Measurements from ENCODE around the gene ASB3. TPM values are rescaled to one million over a fixed set of nuclear protein-coding genes. Genes with fewer than 3 reads are reported as not detected.

The ASB3 gene
- polyA plus RNA-seq, 1 donor from 2014 or later: 60.4 TPM

- Histone ChIP-seq H3K27ac (ENCODE audit: low read length) (no peak overlapping the region), H3K4me3 (ENCODE audit: low read length) (no peak overlapping the region), H4K20me1 (ENCODE audit: insufficient read depth) (no peaks in the 10 kb centered on the region), H3K9ac (ENCODE audit: low read length) (no peak overlapping the region), H3K79me2 (replicated peaks; ENCODE audit: insufficient read depth, low read length) (no peaks in the 10 kb centered on the region), H3K36me3 (ENCODE audit: insufficient read depth, low read length) (no peaks in the 10 kb centered on the region), H3K27me3 (ENCODE audit: insufficient read depth, low read depth, low read length) (no peaks in the 10 kb centered on the region), H3K9me3 (ENCODE audit: low read length) (no peaks in the 10 kb centered on the region), H3F3A (ENCODE audit: insufficient read depth, low read length, poor library complexity, severe bottlenecking) (no peaks in the 10 kb centered on the region), H3K9me2 (ENCODE audit: insufficient read depth, low read length) (no peaks in the 10 kb centered on the region), H3K4me2 (ENCODE audit: low read length) (no peak overlapping the region), H2AFZ (ENCODE audit: low read depth, low read length) (no peak overlapping the region)
- no peak for TF ChIP-seq RAD21 (conservative IDR thresholded peaks at IDR 0.05)
- no peak for TF ChIP-seq SMC3 (conservative IDR thresholded peaks at IDR 0.05; ENCODE audit: poor library complexity)
- no peak for TF ChIP-seq EZH2 (IDR thresholded peaks at IDR 0.05; ENCODE audit: borderline replicate concordance, insufficient read depth, low read length, poor library complexity, severe bottlenecking)
- no peak for TF ChIP-seq CTCF (IDR thresholded peaks at IDR 0.05; ENCODE audit: poor library complexity, severe bottlenecking)
- TF ChIP-seq REST (IDR thresholded peaks at IDR 0.05; ENCODE audit: borderline replicate concordance): no peak
These were observed 155.2 kb downstream of the ASB3 start for GRCh38 chr2:53631313-53632125.

GRCh38 chr2:53630026-53630606 lies 156.6 kb downstream of the ASB3 start:
- H3K9me3 ChIP-seq (ENCODE audit: low read length): no peaks in the 10 kb centered on the region
- no peak overlapping the region for H3K4me3 ChIP-seq (ENCODE audit: low read length)
- no peaks in the 10 kb centered on the region for H4K20me1 ChIP-seq (ENCODE audit: insufficient read depth)
- H3K79me2 ChIP-seq (replicated peaks; ENCODE audit: insufficient read depth, low read length): no peaks in the 10 kb centered on the region
- no peak overlapping the region for H3K27ac ChIP-seq (ENCODE audit: low read length)
- H3F3A ChIP-seq (ENCODE audit: insufficient read depth, low read length, poor library complexity, severe bottlenecking): no peaks in the 10 kb centered on the region
- H3K4me2 ChIP-seq (ENCODE audit: low read length): no peak overlapping the region
- no peak overlapping the region for H3K9ac ChIP-seq (ENCODE audit: low read length)
- no peaks in the 10 kb centered on the region for H3K27me3 ChIP-seq (ENCODE audit: insufficient read depth, low read depth, low read length)
- H3K9me2 ChIP-seq (ENCODE audit: insufficient read depth, low read length): no peaks in the 10 kb centered on the region
- no peak overlapping the region for H2AFZ ChIP-seq (ENCODE audit: low read depth, low read length)
- TF ChIP-seq RAD21 (conservative IDR thresholded peaks at IDR 0.05): no peak
- no peak for TF ChIP-seq CTCF (IDR thresholded peaks at IDR 0.05; ENCODE audit: poor library complexity, severe bottlenecking)
- TF ChIP-seq SMC3 (conservative IDR thresholded peaks at IDR 0.05; ENCODE audit: poor library complexity): no peak
- TF ChIP-seq EP300 (conservative IDR thresholded peaks at IDR 0.05; ENCODE audit: poor library complexity, severe bottlenecking): no peak
- TF ChIP-seq REST (IDR thresholded peaks at IDR 0.05; ENCODE audit: borderline replicate concordance): no peak
- no peak for TF ChIP-seq TAF1 (IDR thresholded peaks at IDR 0.05; ENCODE audit: low read depth)
- TF ChIP-seq POLR2AphosphoS5 (IDR thresholded peaks at IDR 0.05): no peak
- no peak for TF ChIP-seq EZH2 (IDR thresholded peaks at IDR 0.05; ENCODE audit: borderline replicate concordance, insufficient read depth, low read length, poor library complexity, severe bottlenecking)
- no peak for TF ChIP-seq MXI1 (conservative IDR thresholded peaks at IDR 0.05; ENCODE audit: poor library complexity, severe bottlenecking)
- H3K36me3 ChIP-seq (ENCODE audit: insufficient read depth, low read length): no peaks in the 10 kb centered on the region

All from neural cell (in vitro differentiated cells).